Sigmoid colon (tissue), 7 donors: Measurements from ENCODE around the gene GRPEL1. TPM values are rescaled to one million over a fixed set of nuclear protein-coding genes. Genes with fewer than 3 reads are reported as not detected.

ENCODE experiments used
- DNase-seq: peaks from one replicate; pipeline ENCODE4 v3.0.0-alpha.2; 2019
- H3K27ac ChIP-seq, 4 donors: fragments of 200-600 bp; sonication (generic); one replicate each; pipeline ENCODE4 v1.5.1; 2016 to 2019; ENCODE audit warnings: mild to moderate bottlenecking in 1 of 4
- H3K27me3 ChIP-seq, 3 donors: fragments of 200-600 bp; sonication (generic); one replicate each; pipeline ENCODE4 v1.5.1; 2019; ENCODE audit warnings: mild to moderate bottlenecking in 1 of 3
- H3K36me3 ChIP-seq, 4 donors: fragments of 200-600 bp; sonication (generic); one replicate each; pipeline ENCODE4 v1.5.1; 2016 to 2019
- H3K4me1 ChIP-seq, 4 donors: fragments of 200-600 bp; sonication (generic); one replicate each; pipeline ENCODE4 v1.5.1; 2017 to 2019
- H3K4me3 ChIP-seq, 4 donors: fragments of 200-600 bp; sonication (generic); one replicate each; pipeline ENCODE4 v1.5.1; 2017 to 2019; ENCODE audit warnings: mild to moderate bottlenecking in 2 of 4, moderate library complexity in 1 of 4
- H3K9me3 ChIP-seq, 4 donors: fragments of 200-600 bp in 3 of 4; sonication (generic) in 3 of 4; one replicate each; pipeline versions ENCODE4 v1.5.1 to v1.6.1; 2013 to 2019
- EP300 ChIP-seq, 4 donors: sonication (generic); formaldehyde crosslinking; IDR thresholded peaks; one replicate each; pipeline ENCODE4 v1.6.1; 2017; ENCODE audit warnings: antibody characterized with exemption in 4 of 4
- POLR2A ChIP-seq, 2 donors: fragments of 450-650 bp; IDR thresholded peaks; one replicate each; pipeline ENCODE4 v1.6.1; 2016; ENCODE audit warnings: antibody characterized with exemption in 2 of 2, mild to moderate bottlenecking in 2 of 2, moderate library complexity in 2 of 2
- POLR2AphosphoS5 ChIP-seq, 4 donors: sonication (generic); formaldehyde crosslinking; IDR thresholded peaks; one replicate each; pipeline ENCODE4 v1.6.1; 2017; ENCODE audit warnings: antibody characterized with exemption in 4 of 4
- WGBS, 2 donors: extraction: QIAGEN DNeasy Blood & Tissue Kit; methylation state at CpG; one replicate each; pipeline ENCODE4 v1.1.7; 2013; 5-methylcytosine and 5-hydroxymethylcytosine counted together
- intact Hi-C: fragments of 100-400 bp; cut with DNase I; formaldehyde crosslinking; loops from one replicate; pipeline ENCODE4 v1.15.1; 2023
- polyA plus RNA-seq, 3 donors: library from polyadenylated mRNA; stranded (reverse); fragments of 200-250 nt; gene quantifications; one replicate each; pipeline ENCODE4 v1.2.3, GENCODE V29; 2013
- total RNA-seq, 4 donors: library from RNA; depleted of rRNA; stranded (reverse); fragments of >200 nt; gene quantifications; one replicate each; pipeline ENCODE4 v1.1.0, GENCODE V29; 2016
- TF ChIP-seq, protein P1 (sequence below), 4 experiments: fragments of 450-650 bp in 3 of 4; fragments of 200-600 bp in 1 of 4; IDR thresholded peaks; one replicate each; pipeline ENCODE4 v1.5.1; 2016 to 2019; ENCODE audit warnings: antibody characterized with exemption in 4 of 4, mild to moderate bottlenecking in 3 of 4, moderate library complexity in 2 of 4
- donor health status: healthy with polysubstance abuse.
- donor health status: Bipolar disorder and iron deficiency.
- donor health status: healthy.

Gene GRPEL1
- total and polyA plus RNA-seq, 7 donors: 7.5 to 34.7 (median 23.2) TPM

DNA sequence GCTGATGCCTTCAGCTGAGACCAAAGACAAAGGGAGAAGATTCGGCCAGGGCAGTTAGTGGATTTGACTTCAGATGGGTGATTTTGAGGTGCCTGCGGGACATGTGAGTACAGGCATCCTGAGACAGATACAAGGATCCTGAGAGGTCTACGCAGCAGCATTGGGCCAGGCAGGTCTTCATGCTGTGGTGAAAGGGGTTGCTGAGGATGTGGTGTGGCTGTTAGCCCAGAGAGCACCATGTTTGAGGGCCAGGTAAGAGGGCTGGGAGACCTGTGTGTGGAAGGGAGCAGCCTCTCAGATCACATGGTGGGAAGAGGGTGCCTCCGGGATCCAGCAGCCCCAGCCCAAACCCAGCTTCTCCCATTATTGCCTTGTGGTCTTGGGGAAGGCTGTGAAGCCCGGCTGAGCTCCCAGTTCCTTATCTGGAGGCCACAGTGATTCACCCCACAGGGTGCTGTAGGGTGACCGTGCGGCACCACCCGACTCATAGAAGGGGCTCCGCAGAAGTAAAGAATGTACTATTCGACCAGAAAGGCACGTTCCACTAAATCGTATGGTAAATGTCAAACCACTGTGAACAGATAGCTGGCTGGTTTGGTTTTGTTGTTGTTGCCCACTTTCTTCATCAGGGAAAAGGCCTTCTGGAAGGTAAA, 52.4 kb downstream of the GRPEL1 start:
- no peaks in the 10 kb centered on the region for H3K27me3 ChIP-seq
- H3K36me3 ChIP-seq: peaks cover 7 to 90% (median 46%) of the 10 kb centered on the region in 4 donors
- intact Hi-C loops: no loop called here
- H3K27ac ChIP-seq: no peak overlapping the region
- TF ChIP-seq POLR2A (IDR thresholded peaks at IDR 0.05) (no peak), EP300 (IDR thresholded peaks at IDR 0.05) (no peak), POLR2AphosphoS5 (IDR thresholded peaks at IDR 0.05) (no peak)
- TF ChIP-seq, protein P1, sequence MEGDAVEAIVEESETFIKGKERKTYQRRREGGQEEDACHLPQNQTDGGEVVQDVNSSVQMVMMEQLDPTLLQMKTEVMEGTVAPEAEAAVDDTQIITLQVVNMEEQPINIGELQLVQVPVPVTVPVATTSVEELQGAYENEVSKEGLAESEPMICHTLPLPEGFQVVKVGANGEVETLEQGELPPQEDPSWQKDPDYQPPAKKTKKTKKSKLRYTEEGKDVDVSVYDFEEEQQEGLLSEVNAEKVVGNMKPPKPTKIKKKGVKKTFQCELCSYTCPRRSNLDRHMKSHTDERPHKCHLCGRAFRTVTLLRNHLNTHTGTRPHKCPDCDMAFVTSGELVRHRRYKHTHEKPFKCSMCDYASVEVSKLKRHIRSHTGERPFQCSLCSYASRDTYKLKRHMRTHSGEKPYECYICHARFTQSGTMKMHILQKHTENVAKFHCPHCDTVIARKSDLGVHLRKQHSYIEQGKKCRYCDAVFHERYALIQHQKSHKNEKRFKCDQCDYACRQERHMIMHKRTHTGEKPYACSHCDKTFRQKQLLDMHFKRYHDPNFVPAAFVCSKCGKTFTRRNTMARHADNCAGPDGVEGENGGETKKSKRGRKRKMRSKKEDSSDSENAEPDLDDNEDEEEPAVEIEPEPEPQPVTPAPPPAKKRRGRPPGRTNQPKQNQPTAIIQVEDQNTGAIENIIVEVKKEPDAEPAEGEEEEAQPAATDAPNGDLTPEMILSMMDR (IDR thresholded peaks at IDR 0.05): no peak
- no peaks in the 10 kb centered on the region for H3K9me3 ChIP-seq
- no peaks in the 10 kb centered on the region for H3K4me1 ChIP-seq
- no peak for DNase-seq
- WGBS, 2 donors: 83 to 90% methylated on average over 12 of the region's 12 CpGs
- H3K4me3 ChIP-seq: no peak overlapping the region

DNA sequence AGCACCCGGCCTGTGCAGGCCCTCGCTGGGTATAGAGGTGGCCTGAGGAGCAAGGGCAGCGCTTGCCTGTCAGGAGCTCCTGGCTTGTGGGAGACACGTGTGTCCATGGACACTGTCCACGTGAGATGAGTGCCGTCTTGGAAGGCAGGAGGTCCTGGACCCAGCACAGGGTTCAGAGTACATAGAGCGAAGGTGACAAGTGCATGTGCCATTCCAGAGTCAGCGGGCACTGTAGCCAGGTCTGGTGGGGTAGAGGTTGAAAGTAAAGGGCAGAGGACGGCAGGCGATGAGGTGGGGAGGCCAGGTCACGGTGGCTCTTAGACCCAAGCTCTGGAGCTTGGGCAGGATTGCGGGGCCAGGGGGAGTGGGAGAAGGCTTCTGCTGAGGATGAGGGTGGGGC, 53.0 kb downstream of the GRPEL1 start:
- Histone ChIP-seq H3K27me3 (no peaks in the 10 kb centered on the region), H3K27ac (no peak overlapping the region), H3K36me3 (peaks cover 7 to 95% (median 46%) of the 10 kb centered on the region in 4 donors), H3K4me1 (no peaks in the 10 kb centered on the region), H3K4me3 (no peak overlapping the region), H3K9me3 (no peaks in the 10 kb centered on the region)
- intact Hi-C loops: no loop called here
- TF ChIP-seq EP300 (IDR thresholded peaks at IDR 0.05) (no peak), POLR2A (IDR thresholded peaks at IDR 0.05) (no peak), POLR2AphosphoS5 (IDR thresholded peaks at IDR 0.05) (no peak)
- TF ChIP-seq, protein P1 (IDR thresholded peaks at IDR 0.05): no peak
- DNase-seq: no peak
- WGBS, 2 donors: 97% methylated on average over 12 of the region's 12 CpGs

DNA sequence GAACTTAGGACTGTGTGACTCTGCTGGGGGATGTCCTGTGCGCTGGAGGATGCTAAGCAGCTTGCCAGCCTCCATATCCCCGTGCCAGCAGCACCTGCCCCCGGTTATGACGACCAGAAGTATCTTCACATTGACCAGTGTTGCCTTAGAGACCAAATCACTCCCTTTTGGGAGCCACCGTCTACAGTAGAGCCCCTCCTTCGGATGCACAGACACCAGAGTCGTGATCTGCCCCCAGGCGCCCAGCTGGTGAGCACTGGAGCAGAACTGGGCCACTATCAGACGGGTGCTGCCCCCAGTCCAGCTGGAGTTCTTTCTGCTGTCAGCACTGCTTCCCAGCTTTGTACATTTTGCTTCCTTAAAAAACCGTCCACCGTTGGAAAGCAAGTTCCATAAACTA, 54.7 kb downstream of the GRPEL1 start:
- H3K27me3 ChIP-seq: no peaks in the 10 kb centered on the region
- H3K27ac ChIP-seq: no peak overlapping the region
- H3K4me1 ChIP-seq: peaks cover 0 to 4% (median 0%) of the 10 kb centered on the region in 4 donors
- H3K36me3 ChIP-seq: peaks cover 7 to 99% (median 45%) of the 10 kb centered on the region in 4 donors
- H3K9me3 ChIP-seq: no peaks in the 10 kb centered on the region
- no peak for DNase-seq
- TF ChIP-seq POLR2A (IDR thresholded peaks at IDR 0.05) (no peak), POLR2AphosphoS5 (IDR thresholded peaks at IDR 0.05) (no peak), EP300 (IDR thresholded peaks at IDR 0.05) (no peak)
- TF ChIP-seq, protein P1 (IDR thresholded peaks at IDR 0.05): no peak
- intact Hi-C loops: no loop called here
- 83 to 92% methylated on average over 11 of the region's 11 CpGs for WGBS, 2 donors
- H3K4me3 ChIP-seq: no peak overlapping the region

DNA sequence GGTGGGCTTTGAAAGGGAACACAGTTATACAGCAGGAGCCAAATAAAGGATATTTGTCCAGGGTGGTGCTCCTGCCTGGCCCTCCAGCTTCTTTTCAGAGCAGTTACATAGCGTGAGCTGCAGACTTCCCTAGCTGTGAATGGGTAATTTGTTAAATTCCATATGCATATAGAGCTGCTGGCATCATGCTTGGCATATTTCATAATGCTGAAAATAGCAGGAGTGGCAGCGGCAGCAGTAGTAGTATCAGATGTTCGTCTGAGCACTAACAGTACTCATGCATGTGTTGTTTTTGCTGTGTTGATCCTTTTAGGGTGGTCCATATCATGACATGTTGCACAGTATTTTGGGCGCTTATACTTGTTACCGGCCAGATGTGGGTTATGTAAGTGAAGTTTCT, 58.3 kb downstream of the GRPEL1 start:
- Histone ChIP-seq H3K27me3 (no peaks in the 10 kb centered on the region), H3K27ac (no peak overlapping the region), H3K4me1 (peaks cover 0 to 4% (median 0%) of the 10 kb centered on the region in 4 donors), H3K4me3 (no peak overlapping the region), H3K9me3 (no peaks in the 10 kb centered on the region), H3K36me3 (peaks cover 3 to 98% (median 36%) of the 10 kb centered on the region in 4 donors)
- TF ChIP-seq, protein P1 (IDR thresholded peaks at IDR 0.05): no peak
- TF ChIP-seq POLR2A (IDR thresholded peaks at IDR 0.05): no peak
- TF ChIP-seq EP300 (IDR thresholded peaks at IDR 0.05): no peak
- no peak for TF ChIP-seq POLR2AphosphoS5 (IDR thresholded peaks at IDR 0.05)
- 91 to 92% methylated on average over 5 of the region's 5 CpGs for WGBS, 2 donors
- DNase-seq: no peak
- intact Hi-C loops: no loop called here

Other genes starting within 250 kb of the GRPEL1 start
- 10 to 100 TPM; 26.3 to 46.4 (median 32.6) TPM for gene TBC1D14, start 158.2 kb downstream of the GRPEL1 start, total RNA-seq
- 10 to 100 TPM; 19.2 to 38.5 (median 22.2) TPM for gene TBC1D14, start 158.2 kb downstream of the GRPEL1 start, polyA plus RNA-seq
- gene TADA2B, start 24.7 kb downstream of the GRPEL1 start, total RNA-seq: 10 to 100 TPM; 15.0 to 22.7 (median 17.2) TPM
- gene TADA2B, start 24.7 kb downstream of the GRPEL1 start, polyA plus RNA-seq: 10 to 100 TPM; 13.8 to 19.0 (median 16.6) TPM
- gene SORCS2, start 124.5 kb upstream of the GRPEL1 start, total RNA-seq: 1 to 10 TPM; 2.0 to 6.4 (median 4.0) TPM
- gene SORCS2, start 124.5 kb upstream of the GRPEL1 start, polyA plus RNA-seq: 1 to 10 TPM in 1 of 3 donors, not detected in 2; 1.8 TPM